HEK293 (cell line): Measurements from ENCODE around the gene LRRC57.

ENCODE experiments used
- GLI4 ChIP-seq: fragments of 450-650 bp; formaldehyde crosslinking; IDR thresholded peaks from 2 replicates; pipeline ENCODE4 v1.5.1; 2016; ENCODE audit warnings: missing biosample characterization, missing genetic modification characterization
- MEIS1 ChIP-seq: sonication (generic); formaldehyde crosslinking; IDR thresholded peaks from 2 replicates; pipeline ENCODE4 v1.8.1; 2022; ENCODE audit warnings: missing genetic modification reagents, mild to moderate bottlenecking, borderline replicate concordance
- PRDM1 ChIP-seq: fragments of 450-650 bp; formaldehyde crosslinking; IDR thresholded peaks from 2 replicates; pipeline ENCODE4; 2016; ENCODE audit warnings: missing biosample characterization, missing genetic modification characterization
- SP2 ChIP-seq: fragments of 450-650 bp; formaldehyde crosslinking; IDR thresholded peaks from 2 replicates; pipeline ENCODE4 v1.5.1; 2016; ENCODE audit warnings: missing biosample characterization, missing genetic modification characterization
- SP3 ChIP-seq: fragments of 450-650 bp; formaldehyde crosslinking; IDR thresholded peaks from 2 replicates; pipeline ENCODE4 v1.5.1; 2016; ENCODE audit warnings: missing biosample characterization, missing genetic modification characterization
- ZBTB20 ChIP-seq: fragments of 450-650 bp; formaldehyde crosslinking; IDR thresholded peaks from 2 replicates; pipeline ENCODE4 v1.5.1; 2016; ENCODE audit warnings: missing biosample characterization, missing genetic modification characterization
- ZEB2 ChIP-seq: fragments of 450-650 bp; formaldehyde crosslinking; IDR thresholded peaks from 2 replicates; pipeline ENCODE4 v1.5.1; 2016; ENCODE audit warnings: missing biosample characterization, missing genetic modification characterization
- ZFP41 ChIP-seq: fragments of 450-650 bp; formaldehyde crosslinking; IDR thresholded peaks from 2 replicates; pipeline ENCODE4 v1.5.1; 2016; ENCODE audit warnings: missing biosample characterization, missing genetic modification characterization, borderline replicate concordance
- ZFP69B ChIP-seq: fragments of 450-650 bp; formaldehyde crosslinking; IDR thresholded peaks from 2 replicates; pipeline ENCODE4 v1.5.1; 2016; ENCODE audit warnings: missing biosample characterization, missing genetic modification characterization
- ZNF221 ChIP-seq: fragments of 450-650 bp; formaldehyde crosslinking; IDR thresholded peaks from 2 replicates; pipeline ENCODE4 v1.5.1; 2017; ENCODE audit warnings: missing biosample characterization, missing genetic modification characterization, borderline replicate concordance
- ZNF24 ChIP-seq: fragments of 450-650 bp; formaldehyde crosslinking; IDR thresholded peaks from 2 replicates; pipeline ENCODE4 v1.5.1; 2016; ENCODE audit warnings: missing biosample characterization, missing genetic modification characterization
- ZNF248 ChIP-seq: fragments of 450-650 bp; formaldehyde crosslinking; IDR thresholded peaks from 2 replicates; pipeline ENCODE4 v1.5.1; 2017; ENCODE audit warnings: missing biosample characterization, missing genetic modification characterization
- ZNF274 ChIP-seq, 2 experiments: fragments of 200-500 bp in 1 of 2; fragments of 450-650 bp in 1 of 2; sonication (Bioruptor generic) in 1 of 2; formaldehyde crosslinking in 1 of 2; IDR thresholded peaks; 2 replicates each; pipeline versions ENCODE4 v1.5.1 to v1.6.1; 2014 to 2016; ENCODE audit warnings: borderline replicate concordance in 1 of 2, inconsistent platforms in 1 of 2, low read length in 1 of 2, missing biosample characterization in 1 of 2, missing genetic modification characterization in 1 of 2
- ZNF324 ChIP-seq: fragments of 450-650 bp; formaldehyde crosslinking; IDR thresholded peaks from 2 replicates; pipeline ENCODE4 v1.5.1; 2016; ENCODE audit warnings: missing biosample characterization, missing genetic modification characterization
- ZNF335 ChIP-seq: fragments of 450-650 bp; formaldehyde crosslinking; conservative IDR thresholded peaks from 2 replicates; pipeline ENCODE4 v1.5.1; 2016; ENCODE audit warnings: missing biosample characterization, missing genetic modification characterization
- ZNF350 ChIP-seq: fragments of 450-650 bp; formaldehyde crosslinking; IDR thresholded peaks from 2 replicates; pipeline ENCODE4 v1.5.0; 2017; ENCODE audit warnings: missing biosample characterization, mild to moderate bottlenecking, missing genetic modification characterization
- ZNF394 ChIP-seq: fragments of 450-650 bp; formaldehyde crosslinking; IDR thresholded peaks from 2 replicates; pipeline ENCODE4 v1.5.1; 2016; ENCODE audit warnings: missing biosample characterization, missing genetic modification characterization, mild to moderate bottlenecking, moderate library complexity, borderline replicate concordance
- ZNF423 ChIP-seq: fragments of 450-650 bp; formaldehyde crosslinking; IDR thresholded peaks from 2 replicates; pipeline ENCODE4 v1.5.1; 2016; ENCODE audit warnings: missing biosample characterization, missing genetic modification characterization
- ZNF488 ChIP-seq: fragments of 450-650 bp; formaldehyde crosslinking; IDR thresholded peaks from 2 replicates; pipeline ENCODE4 v1.5.1; 2016; ENCODE audit warnings: missing biosample characterization, missing genetic modification characterization
- ZNF513 ChIP-seq: fragments of 450-650 bp; IDR thresholded peaks from 2 replicates; pipeline ENCODE4 v1.5.1; 2018; ENCODE audit warnings: missing biosample characterization, missing genetic modification characterization
- ZNF514 ChIP-seq: fragments of 450-650 bp; formaldehyde crosslinking; IDR thresholded peaks from 2 replicates; pipeline ENCODE4 v1.5.1; 2016; ENCODE audit warnings: missing biosample characterization, missing genetic modification characterization
- ZNF585B ChIP-seq: fragments of 450-650 bp; formaldehyde crosslinking; IDR thresholded peaks from 2 replicates; pipeline ENCODE4 v1.5.1; 2016; ENCODE audit warnings: missing biosample characterization, missing genetic modification characterization
- ZNF626 ChIP-seq: fragments of 450-650 bp; sonication (Bioruptor Pico); formaldehyde crosslinking; IDR thresholded peaks from 2 replicates; pipeline ENCODE4 v1.5.1; 2018; ENCODE audit warnings: missing biosample characterization, missing genetic modification characterization, inconsistent platforms
- ZNF629 ChIP-seq: fragments of 450-650 bp; formaldehyde crosslinking; IDR thresholded peaks from 2 replicates; pipeline ENCODE4 v1.5.1; 2017; ENCODE audit warnings: missing biosample characterization, missing genetic modification characterization
- ZNF777 ChIP-seq: fragments of 450-650 bp; formaldehyde crosslinking; IDR thresholded peaks from 2 replicates; pipeline ENCODE4 v1.5.1; 2017; ENCODE audit warnings: missing biosample characterization, missing genetic modification characterization, borderline replicate concordance
- ZNF837 ChIP-seq: fragments of 450-650 bp; formaldehyde crosslinking; IDR thresholded peaks from 2 replicates; pipeline ENCODE4 v1.5.1; 2016; ENCODE audit warnings: missing biosample characterization, missing genetic modification characterization
- ZSCAN23 ChIP-seq: fragments of 450-650 bp; formaldehyde crosslinking; IDR thresholded peaks from 2 replicates; pipeline ENCODE4 v1.5.1; 2016; ENCODE audit warnings: missing biosample characterization, missing genetic modification characterization
- TF ChIP-seq, protein P1 (sequence below): fragments of 450-650 bp; formaldehyde crosslinking; IDR thresholded peaks from 2 replicates; pipeline ENCODE4 v1.5.1; 2016; ENCODE audit warnings: missing biosample characterization, missing genetic modification characterization
- TF ChIP-seq, protein P2 (sequence below): fragments of 450-650 bp; formaldehyde crosslinking; IDR thresholded peaks from 2 replicates; pipeline ENCODE4 v1.5.1; 2017; ENCODE audit warnings: missing biosample characterization, missing genetic modification characterization
- TF ChIP-seq, protein P3 (sequence below): fragments of 450-650 bp; formaldehyde crosslinking; IDR thresholded peaks from 2 replicates; pipeline ENCODE4 v1.5.1; 2016; ENCODE audit warnings: missing biosample characterization, missing genetic modification characterization
- TF ChIP-seq, protein P4 (sequence below): fragments of 450-650 bp; IDR thresholded peaks from 2 replicates; pipeline ENCODE4 v1.5.1; 2018; ENCODE audit warnings: missing biosample characterization, mild to moderate bottlenecking, missing genetic modification characterization

LRRC57 gene

GRCh38 chr15:42575188-42576039 is 26.8 kb upstream of the LRRC57 start, which contains the start of gene STARD9 (continued):
- TF ChIP-seq ZNF248 (tag by site-specific recombination) = no peak
- TF ChIP-seq ZEB2 = peak; percentile 74
- TF ChIP-seq ZNF324 = 0 out of 2 replicates have a peak, but pooled peaks have one; percentile 28
- no peak for TF ChIP-seq GLI4
- TF ChIP-seq ZNF777 (tag by site-specific recombination) = no peak
- no peak for TF ChIP-seq ZFP41
- no peak for TF ChIP-seq ZNF488 (tag by site-specific recombination)
- no peak for TF ChIP-seq ZNF585B (tag by site-specific recombination)
- peak; percentile 90 for TF ChIP-seq ZNF335
- no peak for TF ChIP-seq ZNF837
- 0 out of 2 replicates have a peak, but pooled peaks have one; percentile 66 for TF ChIP-seq ZNF423 (tag by site-specific recombination)
- TF ChIP-seq, protein P1, sequence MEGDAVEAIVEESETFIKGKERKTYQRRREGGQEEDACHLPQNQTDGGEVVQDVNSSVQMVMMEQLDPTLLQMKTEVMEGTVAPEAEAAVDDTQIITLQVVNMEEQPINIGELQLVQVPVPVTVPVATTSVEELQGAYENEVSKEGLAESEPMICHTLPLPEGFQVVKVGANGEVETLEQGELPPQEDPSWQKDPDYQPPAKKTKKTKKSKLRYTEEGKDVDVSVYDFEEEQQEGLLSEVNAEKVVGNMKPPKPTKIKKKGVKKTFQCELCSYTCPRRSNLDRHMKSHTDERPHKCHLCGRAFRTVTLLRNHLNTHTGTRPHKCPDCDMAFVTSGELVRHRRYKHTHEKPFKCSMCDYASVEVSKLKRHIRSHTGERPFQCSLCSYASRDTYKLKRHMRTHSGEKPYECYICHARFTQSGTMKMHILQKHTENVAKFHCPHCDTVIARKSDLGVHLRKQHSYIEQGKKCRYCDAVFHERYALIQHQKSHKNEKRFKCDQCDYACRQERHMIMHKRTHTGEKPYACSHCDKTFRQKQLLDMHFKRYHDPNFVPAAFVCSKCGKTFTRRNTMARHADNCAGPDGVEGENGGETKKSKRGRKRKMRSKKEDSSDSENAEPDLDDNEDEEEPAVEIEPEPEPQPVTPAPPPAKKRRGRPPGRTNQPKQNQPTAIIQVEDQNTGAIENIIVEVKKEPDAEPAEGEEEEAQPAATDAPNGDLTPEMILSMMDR (tag by site-specific recombination) = peak; percentile 23; the same call in 1 of the 2 replicates
- no peak for TF ChIP-seq ZNF394 (tag by site-specific recombination)
- TF ChIP-seq ZBTB20 (tag by site-specific recombination) = no peak
- TF ChIP-seq, protein P2, sequence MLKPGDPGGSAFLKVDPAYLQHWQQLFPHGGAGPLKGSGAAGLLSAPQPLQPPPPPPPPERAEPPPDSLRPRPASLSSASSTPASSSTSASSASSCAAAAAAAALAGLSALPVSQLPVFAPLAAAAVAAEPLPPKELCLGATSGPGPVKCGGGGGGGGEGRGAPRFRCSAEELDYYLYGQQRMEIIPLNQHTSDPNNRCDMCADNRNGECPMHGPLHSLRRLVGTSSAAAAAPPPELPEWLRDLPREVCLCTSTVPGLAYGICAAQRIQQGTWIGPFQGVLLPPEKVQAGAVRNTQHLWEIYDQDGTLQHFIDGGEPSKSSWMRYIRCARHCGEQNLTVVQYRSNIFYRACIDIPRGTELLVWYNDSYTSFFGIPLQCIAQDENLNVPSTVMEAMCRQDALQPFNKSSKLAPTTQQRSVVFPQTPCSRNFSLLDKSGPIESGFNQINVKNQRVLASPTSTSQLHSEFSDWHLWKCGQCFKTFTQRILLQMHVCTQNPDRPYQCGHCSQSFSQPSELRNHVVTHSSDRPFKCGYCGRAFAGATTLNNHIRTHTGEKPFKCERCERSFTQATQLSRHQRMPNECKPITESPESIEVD (tag by site-specific recombination) = no peak
- no peak for TF ChIP-seq ZNF514 (tag by site-specific recombination)
- TF ChIP-seq ZNF350 = no peak
- TF ChIP-seq SP3 (tag by site-specific recombination) = peak; percentile 91
- no peak for TF ChIP-seq ZNF626 (tag by site-specific recombination)
- TF ChIP-seq ZNF274 (IDR thresholded peaks at IDR 0.05; ENCODE audit: low read length) = no peak
- TF ChIP-seq ZNF274 (tag by site-specific recombination; IDR thresholded peaks at IDR 0.05; ENCODE audit: borderline replicate concordance) = no peak
- no peak for TF ChIP-seq ZNF221 (tag by site-specific recombination)
- no peak for TF ChIP-seq PRDM1 (tag by site-specific recombination)
- no peak for TF ChIP-seq MEIS1
- TF ChIP-seq ZNF629 (tag by site-specific recombination) = no peak; the same call in 1 of the 2 replicates
- no peak for TF ChIP-seq ZNF24 (tag by site-specific recombination)
- TF ChIP-seq, protein P3, sequence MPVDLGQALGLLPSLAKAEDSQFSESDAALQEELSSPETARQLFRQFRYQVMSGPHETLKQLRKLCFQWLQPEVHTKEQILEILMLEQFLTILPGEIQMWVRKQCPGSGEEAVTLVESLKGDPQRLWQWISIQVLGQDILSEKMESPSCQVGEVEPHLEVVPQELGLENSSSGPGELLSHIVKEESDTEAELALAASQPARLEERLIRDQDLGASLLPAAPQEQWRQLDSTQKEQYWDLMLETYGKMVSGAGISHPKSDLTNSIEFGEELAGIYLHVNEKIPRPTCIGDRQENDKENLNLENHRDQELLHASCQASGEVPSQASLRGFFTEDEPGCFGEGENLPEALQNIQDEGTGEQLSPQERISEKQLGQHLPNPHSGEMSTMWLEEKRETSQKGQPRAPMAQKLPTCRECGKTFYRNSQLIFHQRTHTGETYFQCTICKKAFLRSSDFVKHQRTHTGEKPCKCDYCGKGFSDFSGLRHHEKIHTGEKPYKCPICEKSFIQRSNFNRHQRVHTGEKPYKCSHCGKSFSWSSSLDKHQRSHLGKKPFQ (tag by site-specific recombination) = no peak
- peak; percentile 95 for TF ChIP-seq SP2 (tag by site-specific recombination)
- TF ChIP-seq, protein P4, sequence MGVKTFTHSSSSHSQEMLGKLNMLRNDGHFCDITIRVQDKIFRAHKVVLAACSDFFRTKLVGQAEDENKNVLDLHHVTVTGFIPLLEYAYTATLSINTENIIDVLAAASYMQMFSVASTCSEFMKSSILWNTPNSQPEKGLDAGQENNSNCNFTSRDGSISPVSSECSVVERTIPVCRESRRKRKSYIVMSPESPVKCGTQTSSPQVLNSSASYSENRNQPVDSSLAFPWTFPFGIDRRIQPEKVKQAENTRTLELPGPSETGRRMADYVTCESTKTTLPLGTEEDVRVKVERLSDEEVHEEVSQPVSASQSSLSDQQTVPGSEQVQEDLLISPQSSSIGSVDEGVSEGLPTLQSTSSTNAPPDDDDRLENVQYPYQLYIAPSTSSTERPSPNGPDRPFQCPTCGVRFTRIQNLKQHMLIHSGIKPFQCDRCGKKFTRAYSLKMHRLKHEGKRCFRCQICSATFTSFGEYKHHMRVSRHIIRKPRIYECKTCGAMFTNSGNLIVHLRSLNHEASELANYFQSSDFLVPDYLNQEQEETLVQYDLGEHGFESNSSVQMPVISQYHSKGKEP (tag by site-specific recombination) = no peak
- TF ChIP-seq ZNF513 = no peak
- TF ChIP-seq ZSCAN23 = no peak
- TF ChIP-seq ZFP69B (tag by site-specific recombination) = no peak
